SK-N-SH (cell line): ENCODE results near the gene PARP12. TPM values are rescaled to one million over a fixed set of nuclear protein-coding genes. Genes with fewer than 3 reads are reported as not detected.
A peak's percentile ranks its signal among the peaks of the same experiment; 100 is the strongest.

Source experiments
- CTCF ChIA-PET: fragments of 300-600, 350-600 bp; formaldehyde crosslinking; extraction: SDS; loops from one replicate; lab custom pipeline; 2021; lab: Yijun Ruan, JAX
- POLR2A ChIA-PET: fragments of 350-600 bp; sonication (Branson Sonifier 250); formaldehyde crosslinking; extraction: SDS; loops from one replicate; lab custom pipeline; 2020; ENCODE audit warnings: antibody characterized with exemption, inconsistent platforms; lab: Yijun Ruan, JAX
- DNase-seq: peaks from one replicate; pipeline ENCODE4 v3.0.0; 2012
- H2AFZ ChIP-seq: fragments of 200-600 bp; sonication (generic); 2 replicates; pipeline ENCODE4 v1.8.1; 2016; ENCODE audit warnings: antibody characterized with exemption, mild to moderate bottlenecking, low read depth
- H3F3A ChIP-seq: fragments of 200-600 bp; sonication (generic); replicated peaks from 2 replicates; pipeline ENCODE3; 2016; ENCODE audit warnings: antibody characterized with exemption, mild to moderate bottlenecking; ENCODE audit not compliant: insufficient read depth
- H3K27ac ChIP-seq, 2 experiments: fragments of 200-500 bp in 1 of 2; fragments of 200-600 bp in 1 of 2; sonication (Bioruptor generic) in 1 of 2; sonication (generic), shearing (Covaris generic) in 1 of 2; 2 replicates each; pipeline versions ENCODE4 v1.5.1 to v1.6.1; 2014 to 2016; ENCODE audit warnings: low read depth in 2 of 2, inconsistent platforms in 1 of 2, low read length in 1 of 2, mild to moderate bottlenecking in 1 of 2, mixed read lengths in 1 of 2
- H3K27me3 ChIP-seq: fragments of 200-600 bp; sonication (generic), shearing (Covaris generic); 2 replicates; pipeline ENCODE4 v1.6.1; 2016; ENCODE audit warnings: mixed run types; ENCODE audit not compliant: insufficient read depth
- H3K36me3 ChIP-seq, 2 experiments: fragments of 200-500 bp in 1 of 2; fragments of 200-600 bp in 1 of 2; sonication (Bioruptor generic) in 1 of 2; sonication (generic) in 1 of 2; replicated peaks in 1 of 2; 2 replicates each; pipeline versions ENCODE3 to v1.5.1; 2014 to 2016; ENCODE audit warnings: low read length in 1 of 2, mild to moderate bottlenecking in 1 of 2; ENCODE audit not compliant: insufficient read depth in 2 of 2, control insufficient read depth in 1 of 2
- H3K4me1 ChIP-seq, 2 experiments: fragments of 200-500 bp in 1 of 2; fragments of 200-600 bp in 1 of 2; sonication (Bioruptor generic) in 1 of 2; sonication (generic), shearing (Covaris generic) in 1 of 2; 2 replicates each; pipeline versions ENCODE4 v1.5.1 to v1.6.1; 2014 to 2016; ENCODE audit warnings: low read depth in 1 of 2, low read length in 1 of 2, mixed run types in 1 of 2; ENCODE audit not compliant: insufficient read depth in 2 of 2, control insufficient read depth in 1 of 2
- H3K4me2 ChIP-seq: fragments of 200-600 bp; sonication (generic), shearing (Covaris generic); 2 replicates; pipeline ENCODE4 v1.6.1; 2017; ENCODE audit warnings: mixed run types
- H3K4me3 ChIP-seq, 2 experiments: fragments of 200-500 bp in 1 of 2; fragments of 200-600 bp in 1 of 2; sonication (Bioruptor generic) in 1 of 2; sonication (generic), shearing (Covaris generic) in 1 of 2; 2 replicates each; pipeline versions ENCODE4 v1.5.1 to v1.8.1; 2014 to 2016; ENCODE audit warnings: low read depth in 2 of 2, inconsistent platforms in 1 of 2, low read length in 1 of 2, mild to moderate bottlenecking in 1 of 2, mixed read lengths in 1 of 2, moderate library complexity in 1 of 2
- H3K79me2 ChIP-seq: fragments of 200-600 bp; sonication (generic); 2 replicates; pipeline ENCODE4 v1.8.1; 2017; ENCODE audit warnings: mild to moderate bottlenecking; ENCODE audit not compliant: insufficient read depth
- H3K9ac ChIP-seq: fragments of 200-600 bp; sonication (generic); 2 replicates; pipeline ENCODE4 v1.6.1; 2017; ENCODE audit warnings: mixed run types
- H3K9me2 ChIP-seq: fragments of 200-600 bp; sonication (generic); 2 replicates; pipeline ENCODE4 v1.6.1; 2017; ENCODE audit warnings: mixed run types
- H3K9me3 ChIP-seq: fragments of 200-600 bp; sonication (generic); 2 replicates; pipeline ENCODE4 v1.6.1; 2017; ENCODE audit warnings: mixed run types, mild to moderate bottlenecking, moderate library complexity
- H4K20me1 ChIP-seq: fragments of 200-600 bp; sonication (generic); 2 replicates; pipeline ENCODE4 v1.6.1; 2017; ENCODE audit warnings: mild to moderate bottlenecking, mixed run types; ENCODE audit not compliant: insufficient read depth
- CHD2 ChIP-seq: fragments of 150-350 bp; IDR thresholded peaks from 2 replicates; pipeline ENCODE4 v1.6.1; 2018; ENCODE audit warnings: low read length; ENCODE audit not compliant: partially characterized antibody
- ELF1 ChIP-seq: IDR thresholded peaks from 2 replicates; pipeline ENCODE4 v1.4.0; 2012
- EZH2phosphoT487 ChIP-seq: fragments of 200-600 bp; sonication (generic); IDR thresholded peaks from 2 replicates; pipeline ENCODE4 v1.6.1; 2017; ENCODE audit warnings: low read depth, mixed run types, mild to moderate bottlenecking, antibody characterized with exemption, moderate library complexity, borderline replicate concordance
- FOXJ3 ChIP-seq: sonication (generic); formaldehyde crosslinking; IDR thresholded peaks from 2 replicates; pipeline ENCODE4 v1.5.1; 2020; ENCODE audit warnings: mild to moderate bottlenecking, missing genetic modification reagents
- GATA2 ChIP-seq: sonication (generic); formaldehyde crosslinking; IDR thresholded peaks from 2 replicates; pipeline ENCODE4 v1.5.0; 2020; ENCODE audit warnings: mild to moderate bottlenecking, missing genetic modification reagents
- JUND ChIP-seq: IDR thresholded peaks from 2 replicates; pipeline ENCODE4 v1.4.0; 2012
- MEF2A ChIP-seq: IDR thresholded peaks from 2 replicates; pipeline ENCODE4 v1.4.0; 2012; ENCODE audit warnings: low read depth, borderline replicate concordance
- MXI1 ChIP-seq: IDR thresholded peaks from 2 replicates; pipeline ENCODE4 v1.6.1; 2012; ENCODE audit warnings: mild to moderate bottlenecking, low read depth, low read length, improper control_type of control experiment
- NFIC ChIP-seq: IDR thresholded peaks from 2 replicates; pipeline ENCODE4 v1.4.0; 2012; ENCODE audit warnings: borderline replicate concordance
- NRF1 ChIP-seq: IDR thresholded peaks from 2 replicates; pipeline ENCODE4 v1.6.1; 2012; ENCODE audit warnings: low read depth, mild to moderate bottlenecking, low read length
- POLR2AphosphoS5 ChIP-seq: IDR thresholded peaks from 2 replicates; pipeline ENCODE4 v1.6.1; 2012; ENCODE audit warnings: low read depth, low read length
- RCOR1 ChIP-seq: fragments of 150-350 bp; IDR thresholded peaks from 2 replicates; pipeline ENCODE4 v1.6.1; 2017; ENCODE audit warnings: antibody characterized with exemption, low read length
- RXRA ChIP-seq: IDR thresholded peaks from 2 replicates; pipeline ENCODE4 v1.4.0; 2012; ENCODE audit warnings: low read depth, mild to moderate bottlenecking, borderline replicate concordance
- TCF12 ChIP-seq: IDR thresholded peaks from 2 replicates; pipeline ENCODE4 v1.4.0; 2012
- TEAD4 ChIP-seq: IDR thresholded peaks from 2 replicates; pipeline ENCODE4 v1.4.0; 2012; ENCODE audit warnings: mild to moderate bottlenecking, borderline replicate concordance; ENCODE audit not compliant: insufficient read depth
- YY1 ChIP-seq: IDR thresholded peaks from 2 replicates; pipeline ENCODE4 v1.4.0; 2012; ENCODE audit warnings: low read depth, mild to moderate bottlenecking
- WGBS: methylation state at CpG from one replicate; pipeline ENCODE4 v1.1.6; 2017; ENCODE audit warnings: low lambda C conversion rate; 5-methylcytosine and 5-hydroxymethylcytosine counted together
- polyA plus RNA-seq, 3 experiments: library from polyadenylated mRNA; depleted of rRNA; stranded (reverse); fragments of >200 nt; gene quantifications; 2 replicates each; pipeline ENCODE4 v1.2.3, GENCODE V29; 2012
- TF ChIP-seq, protein P1 (sequence below): IDR thresholded peaks from 2 replicates; pipeline ENCODE4; 2012
- TF ChIP-seq, protein P2 (sequence below): IDR thresholded peaks from 2 replicates; pipeline ENCODE4 v1.4.0; 2012; ENCODE audit warnings: low read depth
- TF ChIP-seq, protein P3 (sequence below): IDR thresholded peaks from 2 replicates; pipeline ENCODE4 v1.4.0; 2012; ENCODE audit warnings: low read depth, borderline replicate concordance
- TF ChIP-seq, protein P4 (sequence below): IDR thresholded peaks from 2 replicates; pipeline ENCODE4 v1.4.0; 2012; ENCODE audit warnings: low read depth, borderline replicate concordance
- TF ChIP-seq, protein P5 (sequence below): fragments of 150-350 bp; IDR thresholded peaks from 2 replicates; pipeline ENCODE4 v1.6.1; 2016; ENCODE audit warnings: mild to moderate bottlenecking, low read depth, low read length

The PARP12 gene
- polyA plus RNA-seq, 1 of the 3 experiments (the other 2 are of a cell fraction): 17.7 TPM

DNA sequence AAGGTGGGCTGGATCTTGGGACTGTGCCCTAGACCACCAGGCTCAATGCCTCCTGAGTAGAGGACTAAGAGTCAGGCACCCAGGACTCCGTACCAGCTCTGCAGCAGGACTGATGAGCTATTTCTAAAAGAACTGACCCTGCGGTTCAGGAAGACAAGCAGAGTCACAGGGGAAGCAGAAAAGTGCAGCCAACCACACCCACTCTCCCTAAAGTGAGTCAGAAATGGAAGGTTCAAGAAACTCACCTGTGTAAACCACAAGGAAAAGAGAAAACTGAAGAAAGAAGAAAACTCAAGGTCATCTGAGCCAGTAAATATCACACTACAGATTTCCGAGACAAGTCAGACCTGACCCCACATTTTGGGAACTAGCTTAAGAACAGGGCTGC is 2.5 kb downstream of the PARP12 start:
- Histone ChIP-seq H3K79me2 (0 out of 2 replicates have a peak, but pooled peaks cover 5% of the 10 kb centered on the region), H3K36me3 (no peaks in the 10 kb centered on the region), H3K4me3 (no peak overlapping the region), H4K20me1 (no peaks in the 10 kb centered on the region), H3K4me1 (peaks cover 18 to 34% of the 10 kb centered on the region in 2 experiments), H3F3A (peaks cover 20% of the 10 kb centered on the region), H2AFZ (no peak overlapping the region), H3K9me3 (no peaks in the 10 kb centered on the region), H3K27me3 (no peaks in the 10 kb centered on the region), H3K9ac (no peak overlapping the region), H3K4me2 (peak overlapping the region; percentile 58; the same call in 1 of the 2 replicates), H3K9me2 (no peaks in the 10 kb centered on the region), H3K27ac (peak overlapping the region in 1 of 2 experiments; percentile 66; a peak in 3 of 4 replicates)
- 94% methylated on average over 3 of the region's 3 CpGs for whole genome bisulfite sequencing
- ChIA-PET CTCF (interaction anchor here (0.6 to 1.4 kb wide), 5 partner anchors 17 to 58 kb away, joined by 3 to 4 read pairs (median 3); no protein-coding TSS in a partner anchor), POLR2A (no interaction called here)
- TF ChIP-seq TCF12: no peak
- no peak for TF ChIP-seq NFIC
- no peak for TF ChIP-seq EZH2phosphoT487
- TF ChIP-seq, protein P1, sequence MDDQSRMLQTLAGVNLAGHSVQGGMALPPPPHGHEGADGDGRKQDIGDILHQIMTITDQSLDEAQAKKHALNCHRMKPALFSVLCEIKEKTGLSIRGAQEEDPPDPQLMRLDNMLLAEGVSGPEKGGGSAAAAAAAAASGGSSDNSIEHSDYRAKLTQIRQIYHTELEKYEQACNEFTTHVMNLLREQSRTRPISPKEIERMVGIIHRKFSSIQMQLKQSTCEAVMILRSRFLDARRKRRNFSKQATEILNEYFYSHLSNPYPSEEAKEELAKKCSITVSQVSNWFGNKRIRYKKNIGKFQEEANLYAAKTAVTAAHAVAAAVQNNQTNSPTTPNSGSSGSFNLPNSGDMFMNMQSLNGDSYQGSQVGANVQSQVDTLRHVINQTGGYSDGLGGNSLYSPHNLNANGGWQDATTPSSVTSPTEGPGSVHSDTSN: no peak
- TF ChIP-seq, protein P2, sequence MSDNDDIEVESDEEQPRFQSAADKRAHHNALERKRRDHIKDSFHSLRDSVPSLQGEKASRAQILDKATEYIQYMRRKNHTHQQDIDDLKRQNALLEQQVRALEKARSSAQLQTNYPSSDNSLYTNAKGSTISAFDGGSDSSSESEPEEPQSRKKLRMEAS: no peak
- no peak for TF ChIP-seq NRF1
- TF ChIP-seq, protein P3, sequence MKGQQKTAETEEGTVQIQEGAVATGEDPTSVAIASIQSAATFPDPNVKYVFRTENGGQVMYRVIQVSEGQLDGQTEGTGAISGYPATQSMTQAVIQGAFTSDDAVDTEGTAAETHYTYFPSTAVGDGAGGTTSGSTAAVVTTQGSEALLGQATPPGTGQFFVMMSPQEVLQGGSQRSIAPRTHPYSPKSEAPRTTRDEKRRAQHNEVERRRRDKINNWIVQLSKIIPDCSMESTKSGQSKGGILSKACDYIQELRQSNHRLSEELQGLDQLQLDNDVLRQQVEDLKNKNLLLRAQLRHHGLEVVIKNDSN: no peak
- TF ChIP-seq MEF2A: no peak
- TF ChIP-seq ELF1: no peak
- TF ChIP-seq FOXJ3 (CRISPR knock-in tag): no peak
- no peak for TF ChIP-seq CHD2
- no peak for TF ChIP-seq MXI1
- no peak for TF ChIP-seq GATA2
- TF ChIP-seq POLR2AphosphoS5: no peak
- no peak for DNase-seq

DNA sequence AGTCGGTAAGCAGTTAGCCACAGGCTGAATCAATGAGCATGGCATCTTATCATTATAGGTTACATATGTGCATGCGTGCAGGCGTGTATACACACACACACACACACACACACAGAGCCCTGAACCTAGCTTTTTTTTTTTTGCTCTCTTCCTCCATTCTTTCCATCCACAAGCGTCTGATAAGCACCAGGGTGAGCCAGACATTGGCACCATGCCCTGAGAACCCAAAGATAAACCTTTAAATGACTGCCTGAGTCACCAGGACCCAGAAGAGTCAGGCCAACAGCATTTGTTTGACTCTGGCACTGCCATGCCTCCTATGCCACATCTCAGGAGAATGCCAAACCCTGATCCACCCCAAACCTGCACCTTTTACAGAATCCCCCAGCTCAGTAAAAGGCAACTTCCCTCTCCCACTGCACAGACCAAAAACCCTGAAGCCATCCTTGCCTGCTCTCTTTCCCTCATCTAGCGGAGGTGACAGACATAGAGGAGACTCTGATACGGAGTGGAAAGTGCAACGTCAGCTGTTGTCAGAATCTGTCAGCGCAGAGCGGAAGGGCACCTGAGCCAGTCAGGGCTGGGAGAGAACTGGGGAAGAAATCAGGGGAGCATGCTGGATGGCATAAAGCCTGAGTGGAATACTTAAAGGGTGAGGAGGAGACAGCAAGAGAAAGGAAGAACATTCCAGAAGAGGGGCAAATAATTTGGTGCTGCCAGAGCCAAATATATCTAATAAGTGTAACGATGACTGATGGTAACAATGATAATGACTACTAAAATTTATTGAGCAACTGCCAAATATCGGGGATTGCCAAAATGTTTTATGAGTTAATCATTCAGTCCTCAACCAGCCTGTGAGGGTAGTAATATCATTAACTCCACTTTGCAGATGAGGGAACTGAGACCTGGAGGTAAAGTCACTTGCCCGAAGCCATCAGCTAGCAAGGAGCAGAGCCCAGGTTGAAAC is 3.2 kb downstream of the PARP12 start:
- Histone ChIP-seq H2AFZ (no peak overlapping the region), H3K36me3 (no peaks in the 10 kb centered on the region), H3F3A (peaks cover 20% of the 10 kb centered on the region), H3K4me3 (no peak overlapping the region), H3K4me1 (peaks cover 18 to 34% of the 10 kb centered on the region in 2 experiments), H3K27ac (peak overlapping the region; percentile 56 to 66), H3K4me2 (peak overlapping the region; percentile 58), H3K9ac (no peak overlapping the region), H4K20me1 (no peaks in the 10 kb centered on the region), H3K27me3 (no peaks in the 10 kb centered on the region), H3K9me3 (no peaks in the 10 kb centered on the region), H3K9me2 (no peaks in the 10 kb centered on the region), H3K79me2 (0 out of 2 replicates have a peak, but pooled peaks cover 5% of the 10 kb centered on the region)
- WGBS: 55% methylated on average over 12 of the region's 12 CpGs
- ChIA-PET POLR2A (no interaction called here), CTCF (interaction anchor here (0.7 to 1.4 kb wide), 4 partner anchors 20 to 57 kb away, joined by 3 to 4 read pairs (median 4); no protein-coding TSS in a partner anchor)
- DNase-seq: peak; percentile 81
- no peak for TF ChIP-seq RXRA
- TF ChIP-seq YY1: no peak
- peak; percentile 10; the same call in 1 of the 2 replicates for TF ChIP-seq TEAD4
- peak; percentile 42; the same call in 1 of the 2 replicates for TF ChIP-seq POLR2AphosphoS5
- TF ChIP-seq, protein P4, sequence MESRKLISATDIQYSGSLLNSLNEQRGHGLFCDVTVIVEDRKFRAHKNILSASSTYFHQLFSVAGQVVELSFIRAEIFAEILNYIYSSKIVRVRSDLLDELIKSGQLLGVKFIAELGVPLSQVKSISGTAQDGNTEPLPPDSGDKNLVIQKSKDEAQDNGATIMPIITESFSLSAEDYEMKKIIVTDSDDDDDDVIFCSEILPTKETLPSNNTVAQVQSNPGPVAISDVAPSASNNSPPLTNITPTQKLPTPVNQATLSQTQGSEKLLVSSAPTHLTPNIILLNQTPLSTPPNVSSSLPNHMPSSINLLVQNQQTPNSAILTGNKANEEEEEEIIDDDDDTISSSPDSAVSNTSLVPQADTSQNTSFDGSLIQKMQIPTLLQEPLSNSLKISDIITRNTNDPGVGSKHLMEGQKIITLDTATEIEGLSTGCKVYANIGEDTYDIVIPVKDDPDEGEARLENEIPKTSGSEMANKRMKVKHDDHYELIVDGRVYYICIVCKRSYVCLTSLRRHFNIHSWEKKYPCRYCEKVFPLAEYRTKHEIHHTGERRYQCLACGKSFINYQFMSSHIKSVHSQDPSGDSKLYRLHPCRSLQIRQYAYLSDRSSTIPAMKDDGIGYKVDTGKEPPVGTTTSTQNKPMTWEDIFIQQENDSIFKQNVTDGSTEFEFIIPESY: no peak
- peak; percentile 67 for TF ChIP-seq TCF12
- TF ChIP-seq RCOR1: peak; percentile 88
- TF ChIP-seq, protein P5, sequence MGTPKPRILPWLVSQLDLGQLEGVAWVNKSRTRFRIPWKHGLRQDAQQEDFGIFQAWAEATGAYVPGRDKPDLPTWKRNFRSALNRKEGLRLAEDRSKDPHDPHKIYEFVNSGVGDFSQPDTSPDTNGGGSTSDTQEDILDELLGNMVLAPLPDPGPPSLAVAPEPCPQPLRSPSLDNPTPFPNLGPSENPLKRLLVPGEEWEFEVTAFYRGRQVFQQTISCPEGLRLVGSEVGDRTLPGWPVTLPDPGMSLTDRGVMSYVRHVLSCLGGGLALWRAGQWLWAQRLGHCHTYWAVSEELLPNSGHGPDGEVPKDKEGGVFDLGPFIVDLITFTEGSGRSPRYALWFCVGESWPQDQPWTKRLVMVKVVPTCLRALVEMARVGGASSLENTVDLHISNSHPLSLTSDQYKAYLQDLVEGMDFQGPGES: no peak
- peak; percentile 70 for TF ChIP-seq GATA2
- peak; percentile 82 for TF ChIP-seq JUND
- TF ChIP-seq FOXJ3 (CRISPR knock-in tag): peak; percentile 59; the same call in 1 of the 2 replicates
- no peak for TF ChIP-seq ELF1
